GM18526 (cell line): ENCODE measurements around the gene GUSB.

ENCODE experiments used
- POLR2A ChIP-seq: IDR thresholded peaks from 3 replicates; pipeline ENCODE4 v1.6.1; 2011; ENCODE audit not compliant: insufficient read length; ENCODE audit errors: extremely low read depth

GUSB gene

DNA sequence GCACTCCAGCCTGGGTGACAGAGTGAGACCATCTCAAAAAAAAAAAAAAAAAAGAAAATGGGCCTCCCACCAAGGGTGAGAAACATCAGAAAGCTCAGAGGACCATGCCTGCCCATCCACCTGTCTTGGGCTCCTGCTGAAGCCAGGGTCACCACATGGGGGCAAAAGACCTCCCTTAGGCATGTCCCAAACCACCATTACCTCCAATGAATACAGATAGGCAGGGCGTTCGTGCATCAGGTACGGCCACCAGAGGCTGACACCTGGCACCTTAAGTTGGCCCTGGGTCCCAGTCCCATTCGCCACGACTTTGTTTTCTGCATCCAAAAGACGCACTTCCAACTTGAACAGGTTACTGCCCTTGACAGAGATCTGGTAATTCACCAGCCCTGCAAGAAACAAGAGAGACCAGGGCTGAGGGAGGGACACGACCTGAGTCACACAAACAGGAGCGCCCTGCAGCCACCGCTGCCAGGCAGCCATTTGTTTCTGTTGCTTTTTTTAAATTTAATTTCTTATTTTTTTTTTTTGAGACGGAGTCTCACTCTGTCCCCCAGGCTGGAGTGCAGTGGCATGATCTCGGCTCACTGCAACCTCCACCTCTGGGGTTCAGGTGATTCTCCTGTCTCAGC lies 6.1 kb downstream of the GUSB start:
- TF ChIP-seq POLR2A, result no peak

DNA sequence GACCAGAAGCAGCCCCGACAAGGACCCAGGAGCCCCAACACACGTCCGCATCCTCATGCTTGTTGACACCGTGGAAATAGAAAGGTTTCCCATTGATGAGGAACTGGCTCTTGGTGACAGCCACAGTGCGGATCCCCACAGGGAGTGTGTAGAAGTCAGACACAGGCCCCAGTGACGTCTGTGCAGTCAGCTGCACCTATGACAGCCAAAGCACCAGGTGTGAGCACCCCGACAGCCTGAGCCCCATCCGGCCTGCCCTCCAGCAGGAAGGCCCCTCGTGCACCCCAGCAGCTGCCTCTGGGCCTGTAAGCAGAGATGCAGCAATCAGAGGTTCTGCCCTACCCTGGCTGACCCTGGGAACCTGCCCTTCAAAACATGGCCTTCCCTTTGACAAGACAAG lies 7.1 kb downstream of the GUSB start:
- TF ChIP-seq POLR2A, result no peak

DNA sequence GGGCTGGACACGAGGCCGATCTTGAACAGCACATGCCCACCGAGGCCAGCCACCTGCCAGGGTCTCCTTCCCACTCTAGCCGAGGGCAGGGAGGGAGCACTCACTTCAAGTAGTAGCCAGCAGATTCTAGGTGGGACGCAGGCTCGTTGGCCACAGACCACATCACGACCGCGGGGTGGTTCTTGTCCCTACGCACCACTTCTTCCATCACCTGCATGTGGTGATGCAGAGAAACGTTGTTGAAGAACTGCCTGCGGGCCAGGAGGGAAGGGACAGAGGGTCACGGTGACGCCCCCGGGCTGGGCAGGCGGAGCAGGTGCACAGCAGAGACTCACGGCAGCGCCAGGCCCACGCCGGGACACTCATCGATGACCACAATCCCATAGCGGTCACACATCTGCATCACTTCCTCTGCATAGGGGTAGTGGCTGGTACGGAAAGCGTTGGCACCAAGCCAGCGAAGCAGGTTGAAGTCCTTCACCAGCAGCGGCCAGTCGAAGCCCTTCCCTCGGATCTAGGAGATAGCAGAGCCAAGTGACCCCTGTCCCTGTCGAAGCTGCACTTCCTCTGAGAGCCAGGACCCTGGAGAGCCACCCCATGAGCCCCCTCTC lies 7.7 kb downstream of the GUSB start:
- no peak for TF ChIP-seq POLR2A

DNA sequence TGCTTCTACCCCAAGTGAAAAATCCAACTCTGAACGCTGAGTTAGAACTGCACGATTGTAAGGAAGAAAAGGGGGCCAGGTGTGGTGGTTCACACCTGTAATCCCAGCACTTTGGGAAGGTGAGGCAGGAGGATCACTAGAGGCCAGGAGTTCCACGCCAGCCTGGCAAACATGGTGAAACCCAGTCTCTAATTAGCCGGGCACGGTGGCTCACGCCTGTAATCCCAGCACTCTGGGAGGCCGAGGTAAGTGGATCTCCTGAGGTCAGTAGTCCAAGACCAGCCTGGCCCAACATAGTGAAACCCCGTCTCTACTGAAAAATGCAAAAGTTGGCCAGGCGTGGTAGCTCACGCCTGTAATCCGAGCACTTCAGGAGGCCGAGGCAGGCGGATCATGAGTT lies 9.0 kb downstream of the GUSB start:
- no peak for TF ChIP-seq POLR2A

GRCh38 chr7:65971021-65971420 lies 11.0 kb downstream of the GUSB start:
- no peak for TF ChIP-seq POLR2A

DNA sequence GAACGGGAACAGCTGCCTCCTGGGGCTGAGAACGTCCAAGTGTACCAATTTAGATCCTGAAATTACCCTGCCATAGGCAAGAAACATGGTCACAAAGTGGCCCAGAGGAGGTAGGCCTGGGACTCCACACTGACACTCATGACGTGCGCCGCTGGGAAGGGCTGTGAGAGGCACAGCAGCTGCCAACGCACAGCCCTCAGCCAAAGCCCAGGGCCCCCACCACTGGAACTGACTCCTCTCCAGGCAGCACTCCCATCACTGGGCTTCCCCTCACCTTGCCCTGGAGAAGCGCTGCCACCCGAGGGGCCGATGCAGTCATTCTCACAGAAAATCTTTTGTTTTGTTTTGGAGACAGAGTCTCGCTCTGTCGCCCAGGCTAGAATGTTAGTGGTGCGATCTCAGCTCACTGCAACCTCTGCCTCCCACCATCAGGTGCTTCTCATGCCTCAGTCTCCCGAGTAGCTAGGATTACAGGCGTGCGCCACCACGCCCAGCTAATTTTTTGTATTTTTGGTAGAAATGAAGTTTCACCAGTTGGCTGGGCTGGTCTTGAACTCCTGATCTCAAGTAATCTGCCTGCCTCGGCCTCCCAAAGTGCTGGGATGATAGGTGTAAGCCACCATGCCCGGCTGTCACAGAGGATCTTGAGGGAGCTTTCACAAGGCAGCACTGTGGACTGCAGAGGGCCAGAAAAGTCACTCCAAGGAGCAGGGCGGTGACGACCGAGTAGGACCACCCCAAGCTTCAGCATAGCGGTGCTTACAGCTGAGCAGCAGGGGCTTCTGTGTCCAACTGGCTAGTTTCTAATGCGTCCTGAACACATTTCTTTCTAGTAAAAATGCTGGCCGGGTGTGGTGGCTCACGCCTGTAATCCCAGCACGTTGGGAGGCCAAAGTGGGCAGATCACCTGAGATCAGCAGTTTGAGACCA lies 13.5 kb downstream of the GUSB start:
- no peak for TF ChIP-seq POLR2A

- no peak for TF ChIP-seq POLR2A
Measured at GRCh38 chr7:65967361-65968155, 14.5 kb downstream of the GUSB start.

- no peak for TF ChIP-seq POLR2A
Measured at GRCh38 chr7:65966146-65966545, 15.9 kb downstream of the GUSB start.

- TF ChIP-seq POLR2A, result no peak
Measured at GRCh38 chr7:65962033-65962432, 20.0 kb downstream of the GUSB start.

DNA sequence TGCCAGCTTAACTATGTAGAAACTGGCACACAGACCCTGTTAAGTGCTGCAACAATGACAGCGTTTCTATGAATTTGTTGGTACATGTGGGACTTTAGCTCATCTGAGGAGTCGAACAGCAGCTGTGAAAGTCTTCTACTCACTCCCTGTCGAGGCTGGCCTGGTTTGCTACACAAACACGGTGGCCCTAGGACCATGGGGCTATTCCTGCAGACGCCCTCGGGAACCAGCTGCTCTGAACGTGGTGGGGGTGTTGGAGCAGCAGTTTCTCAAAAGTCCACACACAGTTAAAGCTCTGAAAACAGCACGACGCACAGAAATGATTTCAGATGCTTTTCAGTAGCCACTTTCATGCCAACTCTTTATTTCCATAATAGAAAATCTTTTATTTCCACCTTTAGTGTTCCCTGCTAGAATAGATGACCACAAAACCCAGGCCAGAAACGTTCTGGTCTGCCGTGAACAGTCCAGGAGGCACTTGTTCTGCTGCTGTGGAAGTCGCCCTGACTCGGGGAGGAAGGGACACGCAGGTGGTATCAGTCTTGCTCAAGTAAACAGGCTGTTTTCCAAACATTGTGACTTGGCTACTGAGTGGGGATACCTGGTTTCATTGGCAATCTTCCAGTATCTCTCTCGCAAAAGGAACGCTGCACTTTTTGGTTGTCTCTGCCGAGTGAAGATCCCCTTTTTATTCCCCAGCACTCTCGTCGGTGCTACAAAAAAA lies 21.5 kb downstream of the GUSB start:
- no peak for TF ChIP-seq POLR2A

GRCh38 chr7:65955718-65956117 lies 26.3 kb downstream of the GUSB start:
- no peak for TF ChIP-seq POLR2A

DNA sequence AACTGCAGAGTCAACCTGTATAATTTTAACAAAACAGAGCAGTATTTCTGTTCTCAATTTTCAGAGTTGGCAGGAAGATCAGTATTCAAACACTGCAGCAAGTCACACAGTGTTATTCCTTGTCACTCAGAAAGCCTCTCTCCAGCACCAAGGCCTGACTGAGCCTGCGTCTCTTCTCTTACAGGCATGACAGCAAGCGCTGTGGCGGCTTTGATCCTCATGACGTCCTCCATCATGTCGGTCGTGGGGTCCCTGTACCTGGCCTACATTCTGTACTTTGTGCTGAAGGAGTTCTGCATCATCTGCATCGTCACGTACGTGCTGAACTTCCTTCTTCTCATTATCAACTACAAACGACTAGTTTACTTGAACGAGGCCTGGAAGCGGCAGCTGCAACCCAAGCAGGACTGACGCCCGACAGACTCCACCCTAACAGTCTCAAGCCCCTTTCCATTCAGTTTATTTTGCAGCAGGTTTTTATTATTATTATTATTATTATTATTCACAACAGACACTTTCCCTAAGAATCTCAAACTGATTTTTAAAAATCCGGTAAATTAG lies 28.0 kb downstream of the GUSB start:
- no peak for TF ChIP-seq POLR2A

DNA sequence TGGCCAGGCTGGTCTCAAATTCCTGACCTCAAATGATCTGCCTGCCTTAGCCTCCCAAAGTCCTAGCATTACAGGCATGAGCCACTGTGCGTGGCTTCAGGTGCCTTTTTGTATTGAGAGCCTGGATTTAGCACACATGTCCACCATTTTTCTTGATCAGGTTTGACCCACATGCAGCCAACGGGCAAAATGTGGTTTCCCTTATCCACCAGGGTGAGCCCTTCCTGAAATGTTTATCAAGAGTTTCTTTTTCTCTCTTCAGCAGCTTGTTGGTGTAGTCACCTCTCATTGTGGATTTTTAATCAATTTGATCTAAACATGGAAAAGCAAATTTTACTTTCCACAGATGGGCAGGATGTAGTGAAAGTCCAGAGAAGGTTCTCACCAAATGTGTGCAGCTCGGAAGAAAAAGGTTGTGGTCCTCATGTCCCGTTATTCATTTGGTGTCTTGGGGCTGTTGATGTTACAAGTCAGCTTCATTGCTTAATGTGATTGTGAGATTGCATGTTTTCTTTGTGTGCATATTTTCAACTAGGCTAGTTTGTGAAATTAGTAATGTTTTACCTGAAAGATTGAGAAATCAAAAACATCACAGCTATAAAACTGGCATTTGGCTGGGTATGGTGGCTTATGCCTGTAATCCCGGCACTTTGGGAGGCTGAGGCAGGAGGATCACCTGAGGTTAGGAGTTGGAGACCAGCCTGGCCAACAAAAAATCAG lies 28.9 kb downstream of the GUSB start:
- no peak for TF ChIP-seq POLR2A
